GM18907 (cell line): ENCODE measurements around the gene ZCCHC13.
"Not testable (repeated sequence)": the region's sequence is repeated elsewhere in the genome, so short reads cannot be mapped to it uniquely, and the experiment has no call there.

ENCODE experiments used
- ATAC-seq: cut with Tn5 transposase; IDR thresholded peaks from one replicate; pipeline ENCODE4 v1.9.1; 2021; ENCODE audit warnings: mild to moderate bottlenecking, moderate library complexity; ENCODE audit not compliant: unreplicated experiment

Gene ZCCHC13

DNA sequence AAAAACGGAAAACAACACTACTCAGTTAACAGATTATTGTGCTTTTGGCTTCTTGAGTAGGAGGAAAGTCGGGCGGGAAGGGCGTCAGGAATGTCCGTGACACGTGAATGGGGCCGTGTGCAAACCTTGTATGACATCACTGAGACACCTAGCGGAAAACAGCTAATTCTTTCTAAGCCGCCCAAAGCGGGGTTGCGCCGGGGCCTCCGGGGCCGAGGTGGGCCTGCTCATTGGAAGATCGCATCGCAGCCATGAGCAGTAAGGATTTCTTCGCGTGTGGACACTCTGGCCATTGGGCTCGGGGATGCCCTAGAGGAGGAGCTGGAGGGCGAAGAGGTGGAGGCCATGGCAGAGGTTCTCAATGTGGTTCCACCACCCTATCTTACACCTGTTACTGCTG lies at the start of gene ZCCHC13:
TSS of gene ZCCHC13 (plus strand) at position 165 of the 400 bp plus-strand sequence. CDS start at position 252, 87 bp downstream.
- ATAC-seq, result no peak

DNA sequence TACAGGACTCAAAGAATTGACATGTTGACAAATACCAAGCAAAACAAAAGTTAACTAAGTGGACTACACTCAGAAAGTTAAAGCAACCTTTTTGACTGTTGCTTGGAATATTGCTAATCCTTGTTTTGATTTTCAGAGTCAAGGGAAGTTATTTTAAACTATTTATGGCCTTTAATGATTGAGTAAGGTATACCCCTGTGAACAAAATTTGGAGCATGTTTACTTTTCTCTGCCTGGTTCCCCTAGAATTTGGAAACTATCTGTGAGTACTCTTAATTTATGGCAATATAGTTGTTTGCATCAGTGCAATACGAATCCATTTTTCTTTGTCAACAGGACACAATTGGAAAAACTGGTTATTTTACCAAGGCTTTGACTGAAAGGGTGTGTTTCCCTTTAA lies 45.9 kb upstream of the ZCCHC13 start:
- not testable (repeated sequence) for ATAC-seq

DNA sequence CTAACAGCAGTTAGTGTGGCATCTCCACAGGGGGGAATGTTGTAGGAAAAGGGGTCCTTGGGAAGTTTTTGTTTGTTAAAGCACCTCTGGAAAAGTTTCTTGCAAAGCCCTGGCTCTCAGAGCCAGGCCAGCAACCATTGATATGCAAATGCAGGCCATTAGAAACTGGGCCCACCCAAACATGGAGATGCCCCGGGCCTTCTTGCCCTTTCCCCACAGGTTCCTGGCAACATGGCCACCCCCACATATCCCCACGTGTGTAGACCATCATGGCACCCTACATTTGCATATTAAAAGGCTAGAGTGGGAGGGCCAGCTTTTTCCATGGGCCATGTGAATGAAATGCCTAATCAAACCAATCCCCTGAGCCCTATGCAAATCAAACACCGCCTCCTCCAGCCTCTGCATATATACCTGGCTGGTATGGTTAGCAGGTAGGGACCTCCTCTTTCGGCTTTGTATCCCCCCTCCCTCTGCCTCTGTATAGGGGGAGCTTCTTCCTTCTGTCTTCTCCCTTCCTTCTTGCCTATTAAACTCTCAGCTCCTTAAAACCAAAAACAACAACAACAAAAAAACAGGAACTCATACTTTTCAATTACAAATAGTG lies 44.0 kb upstream of the ZCCHC13 start:
- no peak for ATAC-seq

DNA sequence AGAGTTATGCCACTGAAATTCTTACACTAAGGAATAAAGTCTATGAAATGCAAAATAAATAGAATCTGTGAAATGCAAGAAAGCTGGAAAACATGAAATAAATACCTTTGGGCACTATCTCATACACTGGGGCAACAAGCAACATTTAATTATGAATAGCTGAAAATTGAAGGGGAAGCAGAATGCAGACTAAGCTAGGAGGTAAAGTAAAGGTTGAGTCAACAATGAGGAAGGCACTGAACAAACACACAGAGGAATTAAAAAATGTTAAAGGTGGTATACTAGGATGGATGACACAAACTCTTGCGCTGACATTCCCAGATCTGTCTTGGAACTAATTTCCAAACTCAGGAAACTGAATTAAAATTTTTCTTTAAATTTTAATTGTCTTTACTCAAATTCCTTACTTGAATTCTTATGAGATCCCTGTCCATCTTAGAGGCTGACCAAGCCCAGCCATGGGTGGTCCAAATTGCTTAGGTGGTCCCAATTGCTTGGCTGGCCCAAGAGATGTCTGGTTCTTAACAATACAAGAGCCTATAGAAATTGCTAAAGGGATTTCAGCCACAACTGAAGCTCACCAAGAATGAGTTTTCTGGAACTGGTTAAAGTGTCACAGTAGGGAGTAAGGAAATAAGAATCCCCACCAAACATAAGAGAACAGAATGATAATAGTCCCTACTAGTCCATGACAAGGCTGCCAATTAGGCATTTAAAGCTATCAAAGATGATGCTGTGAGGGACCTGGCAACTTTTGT lies 41.3 kb upstream of the ZCCHC13 start:
- ATAC-seq, result no peak

DNA sequence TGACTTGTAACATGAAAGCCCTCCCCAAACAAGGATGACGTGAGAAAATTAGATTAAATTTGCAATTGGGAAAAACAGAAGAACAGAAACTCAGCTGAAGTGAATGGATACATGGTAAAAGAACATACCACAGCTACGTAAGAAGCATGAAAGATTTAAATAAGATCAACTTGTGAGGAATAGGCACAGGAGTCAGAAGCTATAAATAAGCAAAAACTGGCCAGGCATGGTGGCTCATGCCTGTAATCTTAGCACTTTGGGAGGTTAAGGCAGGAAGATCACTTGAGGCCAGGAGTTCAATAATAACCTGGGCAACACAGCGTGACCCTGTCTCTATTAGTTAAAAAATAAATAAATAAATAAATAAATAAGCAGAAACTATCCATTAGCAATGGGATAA lies 33.6 kb upstream of the ZCCHC13 start:
- ATAC-seq, result no peak

DNA sequence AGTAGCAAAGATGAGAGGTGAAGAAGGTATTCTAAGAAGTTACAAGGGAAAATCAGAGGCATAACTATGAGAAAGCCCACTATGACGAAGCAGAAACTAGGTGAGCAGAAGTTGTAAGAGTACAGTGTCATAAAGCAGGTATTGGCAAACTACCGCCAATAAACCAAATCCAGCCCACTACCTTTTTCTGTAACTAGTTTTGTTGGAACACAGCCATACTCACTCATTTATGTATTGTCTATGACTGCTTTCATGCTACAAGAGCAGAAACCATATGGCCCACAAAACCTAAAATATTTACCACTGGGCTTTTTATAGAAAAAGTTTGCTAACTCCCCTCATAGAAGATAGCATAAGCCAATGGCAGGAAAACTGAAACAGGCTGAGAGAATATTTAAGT lies 31.8 kb upstream of the ZCCHC13 start:
- no peak for ATAC-seq

DNA sequence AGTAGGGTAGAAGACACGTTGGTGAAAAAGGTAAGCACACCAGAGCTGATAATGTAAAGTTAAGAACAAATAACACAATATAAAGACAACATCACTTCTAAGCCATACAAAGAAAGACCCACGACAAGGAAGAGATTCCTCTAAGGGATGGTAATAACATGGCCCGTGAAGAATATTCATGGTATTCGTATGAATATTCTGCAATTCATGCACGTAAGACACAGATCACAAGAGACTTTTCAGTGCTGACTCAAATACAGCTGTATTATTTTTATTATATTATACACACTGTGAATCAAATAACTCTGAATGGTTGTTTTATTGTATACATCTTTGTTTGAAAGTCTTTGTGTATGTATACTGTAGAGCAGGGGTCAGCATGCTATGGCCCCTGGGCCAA lies 29.5 kb upstream of the ZCCHC13 start:
- ATAC-seq, result no peak

DNA sequence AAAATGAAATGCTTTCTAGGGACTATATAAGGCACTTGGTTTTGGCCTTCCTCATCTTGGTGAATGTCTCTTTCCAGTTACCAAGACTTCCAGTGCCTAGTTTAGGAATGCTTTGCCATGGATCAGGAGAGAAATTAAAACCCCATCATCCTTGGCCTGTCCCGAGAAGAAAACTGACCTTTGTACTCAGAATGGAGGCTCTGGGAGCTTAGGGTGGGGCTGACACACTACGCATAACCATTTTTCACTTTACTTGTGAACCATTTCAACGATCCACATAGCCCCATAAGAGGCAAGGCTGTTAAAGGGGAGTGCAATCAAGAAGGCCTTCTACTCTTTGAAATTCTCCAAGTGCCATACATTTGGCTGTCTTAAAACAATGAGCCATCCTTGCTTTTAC lies 26.7 kb upstream of the ZCCHC13 start:
- no peak for ATAC-seq

DNA sequence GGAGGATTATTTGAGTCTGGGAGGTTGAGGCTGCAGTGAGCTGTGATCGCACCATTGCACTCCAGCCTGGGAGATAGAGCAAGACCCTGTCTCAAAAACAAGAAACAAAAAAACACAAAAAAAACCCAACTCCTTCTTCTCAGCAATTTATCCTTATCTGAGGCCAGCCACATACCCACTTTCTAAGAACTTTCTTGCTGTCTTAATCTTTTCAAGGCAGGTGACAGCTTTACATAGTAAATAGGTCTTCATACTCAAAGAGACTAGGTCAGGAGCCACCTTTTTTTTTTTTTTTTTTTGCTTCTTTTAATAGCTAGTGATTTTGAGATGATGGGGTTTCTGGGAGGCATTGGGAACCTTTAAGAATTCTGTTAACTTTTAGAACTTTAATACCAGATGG lies 26.1 kb upstream of the ZCCHC13 start:
- no peak for ATAC-seq

DNA sequence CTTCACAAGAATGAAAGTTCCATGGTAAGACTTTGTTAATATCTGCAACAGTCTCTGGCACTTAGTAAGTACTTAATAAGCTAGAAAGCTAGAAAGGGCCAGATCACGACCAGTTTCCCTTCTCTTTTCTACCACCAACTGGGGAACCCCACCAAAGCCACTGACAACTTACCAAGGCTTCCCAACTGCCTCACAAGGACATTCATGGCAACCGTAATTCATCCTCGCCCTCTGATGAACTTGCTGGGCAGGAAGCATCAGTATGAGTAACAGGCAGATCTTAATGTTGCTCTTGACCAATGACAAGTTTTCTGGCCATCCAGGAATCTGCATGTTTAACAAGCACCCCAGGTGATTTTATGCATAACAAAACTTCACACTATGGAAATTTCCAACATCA lies 23.2 kb upstream of the ZCCHC13 start:
- peak; percentile 89 for ATAC-seq

DNA sequence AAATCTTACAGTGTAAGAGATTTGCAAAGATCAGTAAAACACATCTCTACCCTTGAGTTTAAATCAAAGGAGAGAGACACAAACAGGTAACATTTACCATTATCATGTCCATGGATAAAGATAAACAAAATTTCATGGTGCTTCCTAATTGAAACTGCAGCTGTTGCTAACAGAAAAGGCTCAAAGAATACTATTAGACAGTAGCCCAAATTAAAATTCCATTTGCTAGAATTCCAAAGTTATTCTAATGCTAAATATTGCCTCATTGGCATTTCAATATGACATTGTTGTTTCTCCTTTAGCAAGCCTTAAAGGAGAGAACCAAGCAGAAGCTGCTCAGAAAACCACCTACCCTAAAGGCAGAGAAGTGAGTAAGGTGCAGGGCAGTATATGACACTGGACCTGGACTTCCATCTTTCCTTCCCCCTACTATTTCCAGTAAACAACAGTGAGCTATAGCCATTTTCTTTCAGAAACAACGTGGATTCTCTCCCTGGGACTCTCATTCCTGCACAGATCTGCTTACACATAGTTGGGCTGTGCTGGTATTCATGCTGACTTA lies 19.5 kb upstream of the ZCCHC13 start:
- ATAC-seq, result no peak

DNA sequence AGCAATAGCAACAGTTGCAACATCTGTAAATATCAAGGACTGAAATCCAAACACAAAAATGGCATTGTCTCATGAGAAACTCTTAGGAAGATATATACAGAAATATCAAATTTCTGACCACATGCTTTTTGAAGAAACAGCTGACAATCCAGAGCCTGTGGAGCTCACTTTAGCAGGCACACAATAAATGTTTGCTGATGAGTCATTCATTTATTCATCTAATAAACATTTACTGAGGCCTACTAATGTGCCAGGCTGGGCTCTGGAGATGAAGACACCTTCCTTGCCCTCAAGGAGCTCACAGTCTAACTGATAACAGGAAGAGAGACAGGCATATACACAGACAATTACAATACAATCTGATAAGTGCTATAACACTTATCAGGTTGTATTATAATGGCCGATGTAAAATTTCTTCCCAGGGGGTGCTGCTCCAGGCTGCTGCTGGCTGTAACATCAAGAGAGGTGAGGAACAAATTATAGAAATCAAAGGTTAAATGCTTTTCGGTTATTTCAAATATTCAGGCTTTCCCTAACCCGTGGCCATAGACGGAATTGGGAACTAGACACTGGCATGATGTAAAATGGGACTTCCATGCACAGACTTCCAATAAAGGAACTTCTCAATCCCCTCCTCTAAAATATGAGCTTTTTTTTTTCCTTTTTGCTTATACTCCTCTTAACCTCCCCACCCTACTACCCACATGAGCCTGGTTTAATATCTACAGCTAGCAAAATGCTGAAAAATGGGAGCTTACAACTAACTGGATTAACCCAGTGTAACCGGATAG lies 16.8 kb upstream of the ZCCHC13 start:
- ATAC-seq, result no peak

DNA sequence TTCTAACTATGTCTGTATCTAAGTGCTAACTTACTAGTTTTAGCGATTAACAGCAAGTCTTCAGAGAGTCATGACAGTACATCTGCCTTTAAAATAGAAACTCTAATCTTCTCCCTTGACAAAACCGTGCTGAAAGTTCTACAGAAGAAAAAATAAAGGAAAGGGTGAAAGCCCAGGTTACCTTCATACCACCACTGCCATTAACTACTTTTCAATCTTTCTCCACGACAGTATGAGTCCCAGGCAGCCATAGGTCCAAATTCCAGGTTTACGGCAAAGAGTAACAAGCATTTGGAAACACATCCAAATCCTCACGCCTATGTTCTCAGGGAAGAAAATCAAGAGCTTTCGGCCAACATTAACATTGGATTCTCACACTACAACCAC lies 12.4 kb upstream of the ZCCHC13 start:
- no peak for ATAC-seq

DNA sequence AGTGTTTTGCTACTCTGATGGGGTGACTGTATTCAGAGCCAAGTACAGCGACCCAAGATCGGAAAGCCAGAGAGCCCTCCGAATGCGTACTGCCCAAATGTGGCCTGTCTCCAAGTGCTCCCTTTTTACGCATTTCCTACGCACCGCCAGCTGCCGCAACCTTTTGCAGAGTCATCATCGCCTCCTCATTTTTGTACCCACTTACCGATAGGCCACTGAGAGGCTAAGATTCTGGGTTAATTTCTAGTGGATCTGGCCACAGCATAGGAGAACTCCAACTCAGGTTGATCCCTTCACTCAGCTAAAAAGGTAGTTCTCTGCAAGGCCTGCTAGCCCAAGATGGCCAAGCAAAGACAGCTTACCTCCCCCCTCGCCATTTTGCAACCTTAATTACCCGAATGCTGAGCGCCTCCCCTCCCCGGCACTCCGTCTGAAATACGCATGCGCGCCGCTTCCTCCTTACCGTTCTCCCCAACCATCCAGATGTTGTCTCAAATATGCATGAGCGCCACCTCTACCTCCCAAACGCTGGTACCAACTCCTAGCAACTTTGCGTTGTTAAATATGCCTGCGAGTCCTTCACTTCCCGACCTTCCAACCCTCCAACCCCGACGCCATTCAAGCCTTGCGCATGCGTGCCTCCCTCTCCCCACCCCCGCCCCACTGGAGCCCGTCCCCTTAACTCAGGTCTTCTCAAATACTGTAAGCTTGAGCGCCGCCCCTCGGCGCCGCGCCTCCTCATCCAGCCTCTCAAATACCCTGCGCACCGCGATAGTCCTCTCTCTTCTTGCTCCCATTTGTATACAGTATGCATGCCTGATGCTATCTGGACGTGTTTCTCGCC lies 11.8 kb upstream of the ZCCHC13 start:
- ATAC-seq, result peak; percentile 89

DNA sequence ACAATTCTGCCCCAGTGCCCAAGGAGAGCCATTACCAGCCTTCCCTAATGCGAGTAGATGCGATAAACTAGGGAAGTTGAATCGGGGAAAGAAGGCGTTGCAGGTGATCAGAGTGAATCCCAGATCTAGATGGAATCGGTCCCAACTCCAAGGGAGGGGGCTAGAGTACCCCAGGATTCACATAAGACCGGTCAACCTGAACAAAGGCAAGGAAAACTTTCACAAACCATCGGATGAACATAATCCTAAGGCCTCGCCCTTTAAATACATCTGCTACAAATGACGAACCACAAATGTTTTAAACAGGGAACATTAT lies 11.2 kb upstream of the ZCCHC13 start:
- no peak for ATAC-seq

DNA sequence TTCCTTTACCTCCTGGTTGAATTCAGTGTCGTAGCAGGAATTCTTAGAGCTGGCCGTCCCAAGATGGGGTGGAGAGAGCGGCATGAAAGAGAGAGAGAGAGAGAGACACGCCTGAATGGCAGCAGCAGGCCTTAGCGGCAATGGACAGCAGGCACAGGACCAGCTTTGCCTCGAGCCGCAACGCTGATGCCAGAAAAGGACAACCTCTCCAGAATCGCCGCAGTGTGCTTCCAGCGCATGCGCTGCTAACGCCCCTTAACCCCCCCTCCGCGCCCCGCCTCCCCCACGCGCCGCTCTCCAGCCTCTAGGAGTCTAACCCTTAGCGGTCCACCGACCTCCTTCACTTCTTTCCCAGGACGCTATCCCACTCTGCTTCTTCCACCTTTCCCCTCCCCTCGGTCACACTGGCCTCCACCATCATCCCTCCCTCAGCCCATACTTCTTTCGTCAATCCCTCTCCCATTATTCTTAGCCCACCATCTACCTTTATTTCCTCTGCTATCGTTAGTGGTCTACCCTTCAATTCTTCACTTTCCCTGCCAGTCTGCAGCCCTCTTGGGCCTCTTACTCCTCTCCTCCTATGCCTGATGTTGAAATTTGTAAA lies 10.5 kb upstream of the ZCCHC13 start:
- peak; percentile 40 for ATAC-seq

DNA sequence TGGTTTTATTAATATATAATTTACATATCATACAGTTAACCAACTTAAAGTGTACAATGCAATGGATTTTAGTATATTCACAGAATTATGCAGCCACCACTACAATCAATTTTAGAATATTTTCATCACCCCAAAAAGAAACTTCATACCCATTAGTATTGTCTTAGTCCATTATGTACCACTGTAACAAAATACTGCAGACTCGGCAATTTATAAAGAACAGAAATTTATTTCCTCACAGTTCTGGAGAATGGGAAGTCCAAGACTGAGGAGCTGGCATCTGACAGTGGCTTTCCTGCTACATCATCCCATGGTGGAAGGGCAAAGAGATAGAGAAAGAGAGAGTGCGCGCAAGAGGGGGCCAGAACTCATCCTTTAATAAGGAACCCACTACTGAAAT lies 8.9 kb upstream of the ZCCHC13 start:
- no peak for ATAC-seq

DNA sequence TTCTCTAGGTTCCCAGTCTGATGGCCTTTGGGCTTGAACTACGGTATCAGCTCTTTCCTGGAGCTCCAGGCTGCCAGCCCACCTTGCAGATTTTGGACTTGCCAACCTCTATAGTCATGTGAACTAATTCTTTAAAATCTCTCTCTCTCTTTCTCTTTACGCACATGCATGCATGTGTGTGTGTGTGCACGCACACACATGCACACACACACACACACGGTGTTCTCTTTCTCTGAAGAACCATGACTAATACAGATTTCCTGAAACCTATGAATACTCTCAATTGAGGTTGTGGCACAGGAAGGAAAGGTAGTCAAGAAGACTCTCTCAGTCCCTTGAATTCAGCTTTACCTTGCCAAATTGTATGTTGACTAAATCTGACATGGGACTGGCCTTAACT lies 6.2 kb upstream of the ZCCHC13 start:
- ATAC-seq, result no peak

DNA sequence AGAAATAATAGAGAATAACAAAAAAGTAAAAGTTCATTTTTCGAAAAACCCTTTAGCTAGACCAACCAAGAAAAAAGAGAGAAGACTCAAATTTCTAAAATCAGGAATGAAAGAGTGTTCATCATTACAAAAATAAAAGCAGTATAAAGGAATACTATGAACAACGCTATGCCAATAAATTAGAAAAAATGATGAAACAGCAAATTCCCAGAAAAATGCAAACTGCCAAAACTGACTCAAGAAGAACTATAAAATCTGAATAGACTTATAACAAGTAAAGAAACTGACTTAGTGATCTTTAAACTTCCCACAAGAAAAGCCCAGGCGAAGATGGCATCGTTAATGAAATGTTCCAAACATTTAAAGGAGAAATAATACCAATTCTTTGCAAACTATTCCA lies 3.1 kb upstream of the ZCCHC13 start:
- ATAC-seq, result no peak

DNA sequence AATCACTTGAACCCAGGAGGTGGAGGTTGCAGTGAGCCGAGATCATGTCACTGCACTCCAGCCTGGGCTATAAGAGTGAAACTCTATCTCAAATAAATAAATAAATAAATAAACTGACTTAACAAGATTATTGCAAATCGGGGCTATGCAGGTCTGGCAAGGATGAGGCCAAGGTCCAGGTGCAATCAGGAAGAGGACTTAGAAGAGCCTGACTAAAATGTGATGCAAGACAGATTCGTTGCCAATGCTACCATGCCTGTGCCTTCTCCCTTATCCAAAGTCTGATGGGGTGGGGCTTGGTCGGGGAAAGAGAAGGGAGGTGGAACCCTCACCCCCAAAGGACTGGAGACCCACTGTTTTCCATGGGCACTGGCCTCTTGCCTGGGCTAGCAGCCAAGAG lies 14.7 kb downstream of the ZCCHC13 start:
- ATAC-seq, result no peak

DNA sequence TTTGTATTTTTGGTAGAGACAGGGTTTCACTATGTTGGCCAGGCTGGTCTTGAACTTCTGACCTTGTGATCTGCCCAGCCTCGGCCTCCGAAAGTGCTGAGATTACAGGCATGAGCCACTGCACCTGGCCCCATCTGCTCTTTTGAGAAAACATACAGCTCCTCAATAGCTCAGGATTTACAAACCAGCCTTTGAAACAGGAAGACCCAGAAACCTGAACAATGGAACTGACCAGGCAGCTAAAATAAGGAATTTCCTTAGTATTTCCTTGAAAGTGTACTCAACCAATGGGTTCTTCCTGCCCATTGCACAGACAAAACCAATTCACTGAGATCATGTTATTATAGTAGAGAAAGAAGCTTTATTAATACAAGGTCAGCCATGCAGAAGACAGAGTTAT lies 15.3 kb downstream of the ZCCHC13 start:
- not testable (repeated sequence) for ATAC-seq
